Smooth muscle cell (in vitro differentiated cells): ENCODE measurements around the gene DNM2. TPM values are rescaled to one million over a fixed set of nuclear protein-coding genes. Genes with fewer than 3 reads are reported as not detected.

Experiments
- DNase-seq: peaks from one replicate; lab custom pipeline; 2025; ENCODE audit not compliant: unreplicated experiment; lab: John Stamatoyannopoulos, UW
- H2AFZ ChIP-seq: fragments of 200-600 bp; sonication (generic); 2 replicates; pipeline ENCODE4 v1.6.0; 2016; ENCODE audit warnings: antibody characterized with exemption, low read depth, mild to moderate bottlenecking
- H3F3A ChIP-seq: fragments of 200-600 bp; sonication (generic); 2 replicates; pipeline ENCODE4 v1.6.0; 2017; ENCODE audit warnings: antibody characterized with exemption, low read depth
- H3K27ac ChIP-seq: fragments of 200-600 bp; sonication (generic); 2 replicates; pipeline ENCODE4 v1.5.1; 2016; ENCODE audit warnings: low read depth, mild to moderate bottlenecking
- H3K27me3 ChIP-seq: fragments of 200-600 bp; sonication (generic); 2 replicates; pipeline ENCODE4 v1.6.1; 2016; ENCODE audit warnings: low read depth, mild to moderate bottlenecking
- H3K36me3 ChIP-seq: fragments of 200-600 bp; sonication (generic); 2 replicates; pipeline ENCODE4 v1.5.1; 2016; ENCODE audit warnings: low read depth
- H3K4me1 ChIP-seq: fragments of 200-600 bp; sonication (generic); 2 replicates; pipeline ENCODE4 v1.5.1; 2016; ENCODE audit warnings: low read depth
- H3K4me2 ChIP-seq: fragments of 200-600 bp; sonication (generic); 2 replicates; pipeline ENCODE4 v1.6.0; 2016; ENCODE audit warnings: mild to moderate bottlenecking
- H3K4me3 ChIP-seq: fragments of 200-600 bp; sonication (generic); 2 replicates; pipeline ENCODE4 v1.5.1; 2016; ENCODE audit warnings: mild to moderate bottlenecking
- H3K79me2 ChIP-seq: fragments of 200-600 bp; sonication (generic); 2 replicates; pipeline ENCODE4 v1.6.0; 2016; ENCODE audit warnings: low read depth, mild to moderate bottlenecking
- H3K9ac ChIP-seq: fragments of 200-600 bp; sonication (generic); 2 replicates; pipeline ENCODE4 v1.6.0; 2016; ENCODE audit warnings: low read depth
- H3K9me3 ChIP-seq: fragments of 200-600 bp; sonication (generic); replicated peaks from 2 replicates; pipeline ENCODE4 v1.5.1; 2016; ENCODE audit warnings: low read depth
- H4K20me1 ChIP-seq: fragments of 200-600 bp; sonication (generic); 2 replicates; pipeline ENCODE4 v1.6.0; 2016; ENCODE audit warnings: low read depth
- CTCF ChIP-seq: fragments of 200-600 bp; sonication (generic); IDR thresholded peaks from 2 replicates; pipeline ENCODE4 v1.5.1; 2017; ENCODE audit warnings: borderline replicate concordance, mild to moderate bottlenecking, antibody characterized with exemption; ENCODE audit not compliant: insufficient read depth, poor library complexity, severe bottlenecking
- WGBS: methylation state at CpG from one replicate; pipeline ENCODE4 v1.1.7; 2016; ENCODE audit warnings: low lambda C conversion rate; 5-methylcytosine and 5-hydroxymethylcytosine counted together
- polyA plus RNA-seq: library from polyadenylated mRNA; unstranded; fragments of >200 nt; fragmentation: Nextera tagmentation; extraction: Ambion mirVana; gene quantifications from 2 replicates; pipeline ENCODE4 v1.2.1, GENCODE V29; 2016
- total RNA-seq: library from RNA; depleted of rRNA; stranded (reverse); fragments of >200 nt; gene quantifications from 2 replicates; pipeline ENCODE4 v1.2.3, GENCODE V29; 2014

The DNM2 gene
- total and polyA plus RNA-seq, 2 experiments from 2014 or later = 65.1 to 93.2 TPM

GRCh38 chr19:10726268-10726667, 8.4 kb downstream of the DNM2 start:
- Histone ChIP-seq H3K79me2 (peaks cover 100% of the 10 kb centered on the region), H3K4me1 (no peaks in the 10 kb centered on the region), H3K9me3 (no peaks in the 10 kb centered on the region), H3K36me3 (no peaks in the 10 kb centered on the region), H2AFZ (no peak overlapping the region), H3K4me2 (no peak overlapping the region), H4K20me1 (peaks cover 100% of the 10 kb centered on the region), H3K9ac (no peak overlapping the region), H3K4me3 (no peak overlapping the region), H3K27me3 (no peaks in the 10 kb centered on the region), H3K27ac (no peak overlapping the region), H3F3A (no peaks in the 10 kb centered on the region)
- TF ChIP-seq CTCF = no peak
- DNase-seq = no peak
- WGBS = 99% methylated on average over 10 of the region's 10 CpGs

- Histone ChIP-seq H3K9me3 (no peaks in the 10 kb centered on the region), H4K20me1 (peaks cover 97% of the 10 kb centered on the region), H3K4me1 (no peaks in the 10 kb centered on the region), H3K4me3 (no peak overlapping the region), H3K27ac (no peak overlapping the region), H3K9ac (no peak overlapping the region), H3K4me2 (no peak overlapping the region), H3K36me3 (no peaks in the 10 kb centered on the region), H2AFZ (no peak overlapping the region), H3K27me3 (no peaks in the 10 kb centered on the region), H3K79me2 (peaks cover 98% of the 10 kb centered on the region), H3F3A (no peaks in the 10 kb centered on the region)
- DNase-seq = no peak
- 80% methylated on average over 14 of the region's 14 CpGs for WGBS
- no peak for TF ChIP-seq CTCF
These were observed 9.9 kb downstream of the DNM2 start for GRCh38 chr19:10727685-10728201.

GRCh38 chr19:10729411-10729810, 11.5 kb downstream of the DNM2 start:
- Histone ChIP-seq H3K9ac (no peak overlapping the region), H3K27ac (no peak overlapping the region), H3K79me2 (peaks cover 97% of the 10 kb centered on the region), H3K4me1 (no peaks in the 10 kb centered on the region), H3K4me2 (no peak overlapping the region), H4K20me1 (peaks cover 97% of the 10 kb centered on the region), H3F3A (no peaks in the 10 kb centered on the region), H3K36me3 (no peaks in the 10 kb centered on the region), H3K27me3 (no peaks in the 10 kb centered on the region), H2AFZ (no peak overlapping the region), H3K9me3 (no peaks in the 10 kb centered on the region), H3K4me3 (no peak overlapping the region)
- 95% methylated on average over 14 of the region's 14 CpGs for WGBS
- no peak for TF ChIP-seq CTCF
- no peak for DNase-seq

GRCh38 chr19:10730932-10731331, 13.1 kb downstream of the DNM2 start:
- no peaks in the 10 kb centered on the region for H3F3A ChIP-seq
- no peaks in the 10 kb centered on the region for H3K36me3 ChIP-seq
- 94% methylated on average over 12 of the region's 12 CpGs for WGBS
- TF ChIP-seq CTCF = no peak
- H2AFZ ChIP-seq = no peak overlapping the region
- no peak overlapping the region for H3K4me2 ChIP-seq
- no peak for DNase-seq
- peaks cover 97% of the 10 kb centered on the region for H4K20me1 ChIP-seq
- H3K9ac ChIP-seq = no peak overlapping the region
- no peaks in the 10 kb centered on the region for H3K9me3 ChIP-seq
- H3K4me3 ChIP-seq = no peak overlapping the region
- H3K79me2 ChIP-seq = peaks cover 97% of the 10 kb centered on the region
- H3K27ac ChIP-seq = no peak overlapping the region
- no peaks in the 10 kb centered on the region for H3K4me1 ChIP-seq
- no peaks in the 10 kb centered on the region for H3K27me3 ChIP-seq
